GM20431 (cell line): ENCODE results near the gene DDX28.
"Not testable (repeated sequence)": the region's sequence is repeated elsewhere in the genome, so short reads cannot be mapped to it uniquely, and the experiment has no call there.

Experiments
- in situ Hi-C: fragments of 300-500 bp; cut with MseI, MboI; formaldehyde crosslinking; loops from one replicate; pipeline ENCODE4 v1.15.0; 2020; ENCODE audit warnings: low sequenced_read_pairs; ENCODE audit not compliant: unreplicated experiment

Gene DDX28

DNA sequence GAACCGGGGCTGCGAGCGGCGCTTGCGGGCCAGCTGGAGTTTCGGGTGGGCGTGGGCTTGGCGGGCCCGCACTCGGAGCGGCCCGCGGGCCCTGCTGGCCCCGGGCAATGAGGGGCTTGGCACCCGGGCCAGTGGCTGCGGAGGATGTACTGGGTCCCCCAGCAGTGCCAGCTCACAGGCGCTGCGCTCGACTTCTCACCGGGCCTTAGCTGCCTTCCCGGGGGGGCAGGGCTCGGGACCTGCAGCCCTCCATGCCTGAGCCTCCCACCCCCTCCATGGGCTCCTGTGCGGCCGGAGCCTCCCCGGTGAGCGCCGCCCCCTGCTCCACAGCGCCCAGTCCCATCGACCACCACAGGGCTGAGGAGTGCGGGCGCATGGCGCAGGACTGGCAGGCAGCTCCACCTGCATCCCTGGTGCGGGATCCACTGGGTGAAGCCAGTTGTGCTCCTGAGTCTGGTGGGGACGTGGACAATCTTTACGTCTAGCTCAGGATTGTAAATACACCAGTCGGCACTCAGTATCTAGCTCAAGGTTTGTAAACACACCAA lies 24.7 kb downstream of the DDX28 start:
- in situ Hi-C loops = not testable (repeated sequence)

DNA sequence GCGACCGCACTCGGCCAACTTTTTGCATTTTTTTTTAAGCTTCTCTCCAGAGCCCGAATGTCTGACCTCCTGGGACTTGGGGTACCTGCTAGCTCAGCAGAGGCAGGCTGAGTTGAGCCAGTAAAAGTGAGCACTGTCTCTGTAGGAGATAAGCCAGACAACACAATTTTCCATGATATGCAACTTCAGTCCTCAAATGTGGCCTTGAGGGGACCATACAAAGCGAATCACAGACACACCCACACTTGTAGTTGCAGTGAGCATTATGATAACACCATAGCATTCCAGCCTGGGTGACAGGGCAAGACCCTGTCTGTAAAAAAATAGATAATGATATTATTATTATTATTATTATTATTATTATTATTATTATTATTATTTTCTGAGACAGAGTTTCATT lies 26.4 kb downstream of the DDX28 start:
- in situ Hi-C loops = no loop called here

DNA sequence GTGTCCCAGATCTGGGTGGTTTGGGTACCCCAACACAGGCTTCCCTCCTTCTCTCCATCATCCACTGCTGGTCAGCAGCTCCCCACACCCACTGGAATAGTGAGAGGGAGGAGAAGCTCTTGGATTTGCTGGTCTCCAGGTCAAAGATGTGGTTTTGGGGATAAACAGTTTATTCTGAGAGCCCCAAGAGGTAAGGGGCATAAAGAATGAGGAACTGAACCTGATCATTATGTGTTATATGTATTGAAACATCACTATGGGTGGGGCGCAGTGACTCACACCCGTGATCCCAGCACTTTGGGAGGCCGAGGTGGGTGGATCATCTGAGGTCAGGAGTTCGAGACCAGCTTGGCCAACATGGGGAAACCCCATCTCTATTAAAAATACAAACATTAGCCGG lies 27.6 kb downstream of the DDX28 start:
- in situ Hi-C loops = no loop called here

DNA sequence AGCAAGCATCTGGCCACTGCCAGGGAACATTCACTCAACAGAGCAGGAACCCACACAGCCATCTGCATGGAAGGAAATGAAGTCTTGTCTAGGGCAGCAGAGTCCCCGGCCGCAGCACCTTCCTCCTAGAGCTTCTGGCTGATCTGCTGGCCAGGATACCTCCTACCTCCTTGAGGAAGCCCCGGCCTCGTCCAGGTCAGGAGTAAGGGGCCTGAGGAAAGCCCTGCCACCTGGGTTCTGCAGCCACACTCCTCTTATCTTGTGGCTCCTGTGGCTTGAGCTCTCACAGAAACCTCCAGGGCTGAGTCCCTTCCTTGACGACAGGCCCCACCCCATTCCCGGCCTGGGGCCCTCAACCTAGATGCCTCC lies 29.0 kb downstream of the DDX28 start:
- in situ Hi-C loops = not testable (repeated sequence)

DNA sequence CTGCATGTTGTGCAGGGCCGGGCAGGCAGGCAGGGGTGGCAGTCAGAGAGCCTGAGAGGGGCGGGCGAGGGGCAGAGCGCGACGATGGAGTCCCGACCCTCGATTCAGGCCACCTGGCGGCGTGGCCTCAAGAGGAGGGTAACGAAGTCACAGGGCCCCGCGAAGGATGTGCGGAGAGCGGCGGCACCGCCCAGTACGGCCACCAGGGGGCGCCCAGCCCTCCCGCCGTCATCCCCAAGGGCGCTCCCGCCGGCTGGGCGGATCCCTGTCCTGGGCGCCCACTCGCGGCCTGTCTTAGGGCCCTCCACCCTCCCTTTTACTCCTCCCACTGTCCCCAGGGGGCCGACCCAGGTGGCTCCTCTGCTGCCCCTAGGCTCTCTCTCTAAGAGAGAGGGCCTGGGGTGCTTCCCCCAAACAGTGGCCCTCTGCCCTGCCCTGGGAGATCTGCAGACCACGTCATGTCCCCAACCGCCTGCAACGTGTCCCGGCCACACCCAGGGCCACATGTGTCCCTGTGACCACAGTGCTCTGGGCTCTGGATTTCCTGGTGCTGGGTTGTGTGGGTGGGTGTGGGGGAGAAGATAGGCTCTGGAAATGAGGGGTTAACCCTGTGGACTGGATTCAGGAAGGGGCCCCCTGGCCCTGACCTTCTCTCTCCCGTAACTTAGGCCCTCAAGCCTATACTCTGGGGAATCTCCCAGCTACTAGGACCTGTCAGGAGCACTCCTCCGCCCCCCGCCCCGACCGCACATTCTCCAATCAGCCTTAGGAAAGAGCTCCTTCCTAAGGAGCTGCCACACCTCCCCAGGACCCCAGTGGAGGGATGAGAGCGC lies 29.6 kb downstream of the DDX28 start:
- in situ Hi-C loops = no loop called here

DNA sequence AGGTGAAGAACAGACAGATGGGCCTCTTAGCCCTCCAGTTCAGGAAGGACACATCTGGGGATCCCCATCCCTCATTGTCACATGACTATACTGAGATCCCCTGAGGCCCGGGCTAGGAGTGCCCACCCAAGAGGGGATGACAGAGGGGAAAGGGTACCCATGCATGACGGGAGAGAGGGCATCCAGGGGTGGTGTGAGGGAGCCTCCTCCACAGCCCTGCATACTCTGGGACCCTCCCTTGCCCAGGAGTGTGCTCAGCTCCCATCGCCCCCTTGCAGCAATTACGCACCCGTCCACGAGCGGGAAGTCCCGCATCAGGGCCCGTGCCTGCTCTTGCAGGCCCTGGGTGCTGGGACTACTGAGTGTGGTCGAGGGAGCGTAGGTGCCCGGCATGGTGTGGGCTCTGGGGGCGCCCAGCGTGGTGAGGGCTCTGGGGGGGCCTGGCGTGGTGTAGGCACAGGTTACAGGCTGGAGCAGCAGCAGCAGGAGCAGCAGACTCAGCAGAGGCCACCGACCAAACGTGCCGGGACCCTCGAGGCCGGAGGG lies 30.3 kb downstream of the DDX28 start:
- in situ Hi-C loops = no loop called here

DNA sequence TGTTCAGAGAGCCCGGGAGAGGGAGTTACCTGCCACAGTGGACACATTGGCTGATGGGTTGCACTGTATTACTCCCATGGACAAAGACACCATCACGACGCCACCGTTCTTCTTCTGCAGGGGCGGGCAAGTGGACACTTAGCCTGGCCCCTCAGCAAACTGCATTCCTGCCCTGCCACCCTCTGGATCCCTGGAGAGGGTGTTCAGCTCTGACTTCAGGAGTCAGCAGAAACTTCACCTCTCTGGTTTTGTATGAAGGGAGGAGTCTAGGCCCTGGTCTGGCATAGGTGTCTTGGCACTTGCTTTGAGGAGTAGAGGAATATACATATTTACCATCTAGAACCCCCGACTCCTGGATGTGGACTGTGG lies 33.0 kb downstream of the DDX28 start:
- in situ Hi-C loops = no loop called here

DNA sequence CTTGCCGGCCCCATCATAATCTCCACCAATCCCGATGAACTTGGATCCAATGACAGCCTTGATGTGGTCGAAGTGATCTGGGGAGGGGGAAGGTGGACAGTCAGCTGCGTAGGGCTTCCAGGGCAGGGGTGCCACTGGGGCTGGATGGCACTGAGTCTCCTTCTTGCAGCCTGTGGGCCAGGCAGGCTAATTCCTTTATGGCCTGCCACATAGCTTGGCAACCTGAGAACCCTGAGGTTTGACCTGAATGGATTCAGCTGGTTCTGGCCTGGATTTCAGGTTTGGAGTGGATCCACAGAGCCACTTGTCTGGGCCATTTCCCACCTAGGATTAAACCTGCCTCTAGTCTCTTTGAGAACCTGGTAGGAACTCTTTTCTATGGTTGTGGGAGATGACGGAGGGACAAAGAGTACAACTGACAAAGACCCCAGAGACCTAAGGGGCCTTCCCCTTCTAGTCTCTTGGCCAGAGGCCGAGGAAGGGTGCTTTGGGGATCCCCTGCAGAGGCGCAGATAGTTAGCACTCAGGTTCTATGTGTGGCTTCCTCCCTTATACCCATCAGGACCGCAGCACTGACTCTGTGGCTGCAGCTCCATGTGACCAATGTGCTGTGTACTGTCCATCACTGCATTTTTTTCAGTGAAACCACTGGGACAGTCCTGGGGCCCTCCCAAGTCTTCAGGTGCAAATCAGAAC lies 33.6 kb downstream of the DDX28 start:
- in situ Hi-C loops = no loop called here

DNA sequence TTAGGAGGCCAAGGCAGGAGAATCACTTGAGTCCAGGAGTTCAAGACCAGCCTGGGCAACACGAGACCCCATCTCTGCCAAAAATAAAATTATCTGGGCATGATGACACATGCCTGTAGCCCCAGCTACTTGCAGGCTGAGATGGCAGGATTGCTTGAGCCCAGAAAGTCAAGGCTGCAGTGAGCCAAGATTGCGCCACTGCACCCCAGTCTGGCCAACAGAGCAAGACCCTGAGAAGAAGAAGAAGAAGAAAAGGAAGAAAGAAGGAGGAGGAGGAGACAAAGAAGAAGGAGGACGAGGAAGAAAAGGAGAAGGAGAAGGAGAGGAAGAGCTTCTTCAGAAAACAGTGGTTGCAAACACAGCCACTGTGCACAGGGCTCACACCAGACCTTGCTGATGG lies 34.4 kb downstream of the DDX28 start:
- in situ Hi-C loops = no loop called here

DNA sequence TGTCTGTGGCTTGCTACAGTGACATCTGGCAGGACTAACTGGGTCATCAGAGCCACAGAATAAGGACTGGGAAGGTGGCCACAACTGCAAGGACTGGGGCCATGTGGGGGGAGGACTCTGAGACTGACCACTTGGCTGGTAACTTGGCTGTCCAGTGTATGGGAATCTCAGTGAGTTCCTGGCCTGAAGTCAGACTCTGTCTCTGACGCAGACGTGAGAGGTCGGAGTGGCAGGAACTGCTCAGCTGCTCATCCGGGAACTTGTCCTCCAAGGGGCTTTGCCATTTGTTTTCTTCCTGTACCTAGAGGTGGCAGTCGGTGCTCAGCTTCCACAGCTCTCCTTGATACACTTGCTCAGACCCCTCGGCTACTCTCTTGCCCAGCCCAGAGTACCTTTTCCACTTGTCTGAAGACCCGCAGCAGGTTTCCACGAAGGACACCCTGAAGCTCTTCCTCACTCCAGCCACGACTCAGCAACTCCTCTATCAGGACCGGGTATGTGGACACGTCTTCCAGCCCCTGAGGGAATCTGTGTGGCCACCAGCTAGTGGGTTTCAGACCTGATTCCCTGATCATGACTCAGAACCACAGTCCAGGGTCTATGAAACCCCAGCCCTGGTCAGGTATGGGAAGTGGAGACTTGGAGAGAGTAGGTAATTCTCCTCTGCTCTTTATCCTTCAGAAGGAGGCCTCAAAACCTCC lies 35.4 kb downstream of the DDX28 start:
- in situ Hi-C loops = no loop called here

DNA sequence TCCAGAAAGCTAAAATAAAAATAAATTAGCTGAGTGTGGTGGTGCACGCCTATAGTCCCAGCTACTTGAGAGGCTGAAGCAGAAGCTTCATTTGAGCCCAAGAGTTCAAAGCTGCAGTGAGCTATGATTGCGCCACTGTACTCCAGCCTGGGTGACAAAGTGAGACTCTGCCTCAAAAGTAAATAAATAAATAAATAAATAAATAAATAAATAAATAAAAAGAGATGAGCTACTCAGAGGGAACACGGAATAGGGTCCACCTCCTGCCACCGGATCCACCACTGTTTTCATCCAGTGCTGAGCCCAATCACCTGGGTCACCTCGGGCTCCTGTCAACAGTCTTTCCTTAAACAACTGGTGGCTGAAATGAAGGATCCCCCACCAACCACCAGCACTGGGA lies 36.1 kb downstream of the DDX28 start:
- in situ Hi-C loops = no loop called here

DNA sequence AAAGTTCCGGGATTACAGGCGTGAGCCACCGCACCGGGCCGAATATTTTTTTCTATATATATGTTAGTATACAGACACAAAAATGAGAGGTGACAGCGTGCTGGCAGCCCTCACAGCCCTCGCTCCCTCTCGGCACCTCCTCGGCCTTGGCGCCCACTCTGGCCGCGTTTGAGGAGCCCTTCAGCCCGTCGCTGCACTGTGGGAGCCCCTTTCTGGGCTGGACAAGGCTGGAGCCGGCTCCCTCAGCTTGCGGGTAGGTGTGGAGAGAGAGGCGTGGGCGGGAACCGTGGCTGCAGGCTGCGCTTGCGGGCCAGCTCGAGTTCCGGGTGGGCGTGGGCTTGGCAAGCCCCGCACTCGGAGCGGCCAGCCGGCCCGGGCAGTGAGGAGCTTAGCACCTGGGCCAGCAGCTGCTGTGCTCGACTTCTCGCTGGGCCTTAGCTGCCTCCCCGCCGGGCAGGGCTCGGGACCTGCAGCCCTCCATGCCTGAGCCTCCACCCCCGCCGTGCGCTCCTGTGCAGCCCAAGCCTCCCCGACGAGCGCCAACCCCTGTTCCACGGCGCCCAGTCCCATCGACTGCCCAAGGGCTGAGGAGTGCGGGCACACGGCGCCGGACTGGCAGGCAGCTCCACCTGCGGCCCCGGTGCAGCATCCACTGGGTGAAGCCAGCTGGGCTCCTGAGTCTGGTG lies 40.9 kb downstream of the DDX28 start:
- in situ Hi-C loops = no loop called here

DNA sequence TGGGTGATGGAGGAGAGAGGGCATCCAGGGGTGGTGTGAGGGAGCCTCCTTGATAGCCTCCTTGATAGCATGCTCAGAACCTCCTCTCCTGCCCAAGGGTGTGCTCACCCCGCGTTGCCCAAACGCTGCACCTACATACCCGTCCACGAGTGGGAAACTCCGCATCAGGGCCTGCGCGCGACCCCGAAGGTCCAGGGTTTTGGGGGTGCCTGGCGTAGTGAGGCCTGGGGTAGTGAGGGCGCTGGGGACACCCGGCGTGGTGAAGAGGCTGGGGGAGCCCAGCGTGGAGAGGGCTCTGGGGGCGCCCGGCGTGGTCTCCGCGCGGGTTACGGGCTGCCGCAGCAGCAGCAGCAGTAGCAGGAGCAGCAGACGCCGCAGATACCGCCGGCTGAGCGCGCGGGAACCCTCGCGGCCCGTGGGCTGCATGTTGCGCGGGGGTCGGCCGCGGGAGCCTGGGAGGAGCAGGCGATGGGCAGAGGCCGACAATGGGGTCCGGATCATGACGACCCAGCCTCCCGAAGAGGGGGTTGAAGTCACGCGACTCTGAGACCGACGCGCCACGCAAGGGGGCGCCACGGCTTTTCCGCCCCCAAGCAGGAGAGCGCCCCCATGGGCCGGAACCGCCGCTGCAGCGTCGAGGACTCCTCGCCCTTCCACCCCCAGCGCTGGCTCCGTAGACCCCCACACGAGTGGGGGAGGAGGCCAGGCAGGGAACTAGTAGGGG lies 42.9 kb downstream of the DDX28 start, which contains the start of gene DPEP3:
Gene DPEP3 (minus strand): TSS at position 545 of the 724 bp plus-strand sequence. CDS start 119 bp downstream, at position 426.
- in situ Hi-C loops = no loop called here

DNA sequence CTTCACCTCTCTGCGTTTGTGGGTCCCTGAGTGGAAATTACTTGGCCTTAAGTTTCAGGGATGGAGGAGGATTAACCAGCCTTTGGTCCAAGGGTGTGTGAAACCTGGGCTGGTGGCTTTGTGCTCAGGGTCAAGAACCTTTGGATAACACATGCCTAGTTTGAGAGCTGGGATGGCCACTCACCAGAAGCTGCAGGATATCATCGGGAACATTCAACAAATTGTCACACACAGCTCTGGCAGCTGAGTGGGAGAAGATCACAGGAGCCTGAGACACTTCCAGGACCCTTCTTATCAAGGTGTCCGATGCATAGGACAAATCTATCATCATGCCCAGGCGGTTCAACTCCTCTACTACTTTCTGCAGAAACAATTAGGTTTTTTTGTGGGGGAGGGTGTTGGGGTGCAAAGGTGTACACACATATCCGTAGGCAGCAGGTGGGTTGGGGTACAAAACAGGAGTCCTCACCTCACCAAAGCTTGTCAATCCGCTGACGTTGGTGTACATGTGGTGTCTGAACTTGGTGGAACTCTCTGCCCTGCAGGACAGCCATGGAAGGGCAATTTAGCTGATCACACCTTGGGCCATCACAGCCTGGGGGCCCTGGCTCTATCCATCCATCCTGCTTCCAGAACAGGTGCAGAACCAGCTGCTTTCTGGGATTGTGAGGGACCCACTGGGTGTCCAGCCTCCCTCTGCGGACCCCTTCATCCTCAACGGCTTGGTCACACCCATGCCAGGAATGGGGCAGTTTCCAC lies 45.4 kb downstream of the DDX28 start:
- in situ Hi-C loops = no loop called here

DNA sequence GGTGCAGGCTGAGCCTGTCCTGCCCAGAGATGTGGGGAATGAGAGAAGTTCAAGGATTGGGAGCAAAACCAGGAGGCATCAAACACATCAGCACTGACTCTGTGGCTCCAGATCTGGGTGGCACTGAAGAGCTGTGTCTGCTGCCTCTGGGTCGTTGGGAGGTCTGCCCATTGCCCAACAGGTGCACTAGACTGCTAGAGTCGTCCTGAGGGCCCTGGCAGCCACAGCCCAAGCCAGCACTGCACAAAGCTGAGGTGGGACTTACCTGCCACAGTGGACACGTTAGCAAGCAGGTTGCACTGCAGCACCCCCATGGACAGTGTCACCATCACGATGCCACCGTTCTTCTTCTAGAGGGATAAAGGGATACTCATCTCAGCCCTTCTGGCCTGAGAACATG lies 46.0 kb downstream of the DDX28 start:
- in situ Hi-C loops = no loop called here

DNA sequence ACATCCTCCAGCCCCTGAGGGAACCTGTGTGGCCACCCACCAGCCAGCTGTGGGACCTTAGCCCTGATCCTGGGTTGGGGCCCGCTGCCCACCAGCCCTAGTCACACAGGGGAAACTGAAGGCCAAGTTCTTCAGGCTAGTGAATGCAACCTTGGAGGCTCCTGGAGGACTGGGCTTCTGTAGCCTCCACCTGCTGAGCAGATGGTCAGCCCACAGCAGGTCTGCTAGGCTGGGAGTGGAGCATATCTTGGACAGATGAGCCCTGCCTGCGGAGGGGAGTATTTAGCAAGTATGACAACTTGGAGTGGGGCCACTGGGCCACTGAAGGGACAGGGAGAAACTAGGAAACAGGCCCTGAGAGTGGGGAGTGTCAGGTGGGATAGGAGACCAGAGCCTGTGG lies 46.8 kb downstream of the DDX28 start:
- in situ Hi-C loops = no loop called here

DNA sequence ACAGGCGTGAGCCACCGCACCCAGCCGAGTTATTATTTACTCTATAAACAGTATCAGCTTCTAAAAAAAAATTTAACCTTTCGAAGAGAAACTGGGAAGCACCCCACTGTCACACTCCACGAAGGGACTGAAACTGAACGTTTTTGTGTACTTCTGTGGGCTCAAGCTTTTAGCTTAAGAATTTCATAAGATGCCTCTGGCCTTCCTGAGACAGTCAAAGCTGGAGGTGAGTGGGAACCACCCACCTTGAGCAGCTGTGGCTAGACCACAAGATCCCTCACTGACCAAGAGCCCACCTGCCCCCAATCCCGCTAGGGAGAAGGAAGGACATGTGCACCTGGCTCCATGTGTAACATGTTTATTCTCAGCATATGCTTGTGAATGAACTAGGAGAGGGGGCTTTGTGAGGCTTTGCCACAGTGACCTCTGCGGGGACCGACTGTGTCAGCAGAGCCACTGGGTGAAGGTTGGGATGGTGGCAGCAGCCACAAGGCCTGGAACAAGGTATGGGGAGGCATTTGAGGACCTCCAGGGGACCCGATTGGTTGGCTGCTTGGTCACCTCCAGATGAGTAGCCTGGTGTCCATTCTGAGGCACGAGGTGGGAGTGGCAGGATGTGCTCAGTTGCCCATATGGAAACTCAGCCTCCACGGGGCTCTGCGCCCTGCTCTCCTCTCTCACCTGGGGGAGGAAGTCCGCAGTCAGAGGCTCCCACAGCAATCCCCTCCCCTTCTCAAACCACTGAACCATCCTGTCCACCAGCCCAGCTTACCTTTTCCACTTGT lies 47.5 kb downstream of the DDX28 start:
- in situ Hi-C loops = no loop called here

DNA sequence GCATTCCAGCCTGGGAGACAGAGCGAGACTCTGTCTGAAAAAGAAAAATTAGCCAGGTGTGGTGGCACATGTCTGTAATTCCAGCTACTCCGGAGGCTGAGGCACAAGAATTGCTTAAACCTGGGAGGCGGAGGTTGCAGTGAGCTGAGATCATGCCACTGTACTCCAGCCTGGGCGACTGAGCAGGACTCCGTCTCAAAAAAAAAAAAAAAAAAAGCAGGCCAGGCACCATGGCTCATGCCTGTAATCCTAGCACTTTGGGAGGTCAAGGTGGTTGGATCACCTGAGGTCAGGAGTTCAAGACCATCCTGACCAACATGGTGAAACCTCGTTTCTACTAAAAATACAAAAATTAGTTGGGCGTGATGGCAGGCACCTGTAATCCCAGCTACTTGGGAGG lies 50.7 kb downstream of the DDX28 start:
- in situ Hi-C loops = not testable (repeated sequence)
